Fibroblast of the aortic adventitia (primary cell): ENCODE results near the gene DNAI2. TPM values are rescaled to one million over a fixed set of nuclear protein-coding genes. Genes with fewer than 3 reads are reported as not detected.

ENCODE experiments used
- DNase-seq: peaks from one replicate; pipeline ENCODE4 v3.0.0-alpha.2; 2010; ENCODE audit warnings: low read depth
- H3K4me3 ChIP-seq: 2 replicates; pipeline ENCODE4 v1.5.1; 2011; ENCODE audit warnings: low read depth, mild to moderate bottlenecking, control low read depth, low read length, moderate library complexity
- total RNA-seq: library from RNA; depleted of rRNA; stranded (reverse); fragments of >200 nt; gene quantifications from 2 replicates; pipeline ENCODE4 v1.2.3, GENCODE V29; 2012; ENCODE audit warnings: low replicate concordance
- TF ChIP-seq, protein P1 (sequence below): IDR thresholded peaks from 2 replicates; pipeline ENCODE4 v1.5.1; 2011; ENCODE audit warnings: mild to moderate bottlenecking, low read length, control low read depth, inconsistent platforms; ENCODE audit not compliant: insufficient read depth

DNAI2 gene
- total RNA-seq, 1 donor = not detected

DNA sequence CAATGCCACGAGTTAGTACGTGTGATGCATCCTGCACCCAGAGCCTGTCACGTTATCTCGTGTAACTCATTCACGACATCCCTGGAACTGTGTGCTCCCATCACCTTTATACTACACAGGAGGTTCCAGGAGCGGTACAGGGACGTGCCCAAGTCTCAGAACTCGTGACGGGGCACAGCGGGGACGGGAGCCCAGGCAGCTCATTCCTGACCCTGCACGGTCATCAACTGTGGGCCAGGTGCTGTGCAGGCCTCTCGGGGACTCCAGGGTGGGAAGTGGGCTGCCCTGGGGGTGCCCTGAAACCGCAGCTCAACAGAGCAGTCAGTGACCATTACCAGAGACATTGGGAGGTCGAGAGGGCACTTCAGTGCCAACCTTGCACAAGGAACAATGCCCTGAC is 40.8 kb downstream of the DNAI2 start:
- TF ChIP-seq, protein P1, sequence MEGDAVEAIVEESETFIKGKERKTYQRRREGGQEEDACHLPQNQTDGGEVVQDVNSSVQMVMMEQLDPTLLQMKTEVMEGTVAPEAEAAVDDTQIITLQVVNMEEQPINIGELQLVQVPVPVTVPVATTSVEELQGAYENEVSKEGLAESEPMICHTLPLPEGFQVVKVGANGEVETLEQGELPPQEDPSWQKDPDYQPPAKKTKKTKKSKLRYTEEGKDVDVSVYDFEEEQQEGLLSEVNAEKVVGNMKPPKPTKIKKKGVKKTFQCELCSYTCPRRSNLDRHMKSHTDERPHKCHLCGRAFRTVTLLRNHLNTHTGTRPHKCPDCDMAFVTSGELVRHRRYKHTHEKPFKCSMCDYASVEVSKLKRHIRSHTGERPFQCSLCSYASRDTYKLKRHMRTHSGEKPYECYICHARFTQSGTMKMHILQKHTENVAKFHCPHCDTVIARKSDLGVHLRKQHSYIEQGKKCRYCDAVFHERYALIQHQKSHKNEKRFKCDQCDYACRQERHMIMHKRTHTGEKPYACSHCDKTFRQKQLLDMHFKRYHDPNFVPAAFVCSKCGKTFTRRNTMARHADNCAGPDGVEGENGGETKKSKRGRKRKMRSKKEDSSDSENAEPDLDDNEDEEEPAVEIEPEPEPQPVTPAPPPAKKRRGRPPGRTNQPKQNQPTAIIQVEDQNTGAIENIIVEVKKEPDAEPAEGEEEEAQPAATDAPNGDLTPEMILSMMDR = no peak
- H3K4me3 ChIP-seq = no peak overlapping the region
- DNase-seq = no peak

DNA sequence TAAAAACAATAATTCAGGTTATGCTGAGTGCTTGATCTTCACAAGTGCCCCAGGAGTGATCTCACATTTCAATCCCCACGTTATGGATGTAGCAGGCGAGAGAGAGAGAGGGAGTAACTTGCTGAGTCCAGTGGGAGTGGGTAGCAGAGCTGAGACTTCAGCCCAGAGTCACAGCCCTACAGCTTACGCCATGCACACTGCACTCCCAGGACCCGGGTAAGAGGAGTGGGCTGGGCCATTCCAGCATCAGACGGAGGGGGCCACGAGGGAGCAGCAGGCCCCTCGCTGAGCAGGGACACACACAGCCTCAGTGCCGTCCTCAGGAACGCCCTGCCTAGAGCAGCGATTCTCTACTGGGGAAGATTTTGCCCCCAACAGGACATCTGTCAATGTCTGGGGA is 42.2 kb downstream of the DNAI2 start:
- TF ChIP-seq, protein P1 = no peak
- no peak for DNase-seq
- H3K4me3 ChIP-seq = no peak overlapping the region

DNA sequence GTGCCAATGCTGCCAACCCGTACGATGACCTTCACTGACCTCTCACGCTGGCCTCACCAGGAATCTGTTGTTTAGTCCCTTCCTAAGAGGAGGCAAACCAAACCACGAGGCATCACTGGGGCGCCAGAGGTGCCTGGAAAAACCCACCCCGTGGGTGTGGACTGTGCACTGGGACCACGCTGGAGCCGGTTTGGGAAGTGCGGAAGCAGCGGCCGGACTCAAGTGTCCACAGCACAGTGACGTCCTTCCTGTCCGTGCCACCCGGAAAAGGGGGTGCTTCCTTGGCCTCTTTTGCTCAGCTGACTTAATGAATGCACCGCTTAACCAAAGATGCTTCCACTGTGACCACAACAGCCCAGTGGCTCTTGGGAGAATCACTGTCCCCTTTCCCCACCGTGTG is 43.0 kb downstream of the DNAI2 start:
- TF ChIP-seq, protein P1 = no peak
- DNase-seq = no peak
- no peak overlapping the region for H3K4me3 ChIP-seq

DNA sequence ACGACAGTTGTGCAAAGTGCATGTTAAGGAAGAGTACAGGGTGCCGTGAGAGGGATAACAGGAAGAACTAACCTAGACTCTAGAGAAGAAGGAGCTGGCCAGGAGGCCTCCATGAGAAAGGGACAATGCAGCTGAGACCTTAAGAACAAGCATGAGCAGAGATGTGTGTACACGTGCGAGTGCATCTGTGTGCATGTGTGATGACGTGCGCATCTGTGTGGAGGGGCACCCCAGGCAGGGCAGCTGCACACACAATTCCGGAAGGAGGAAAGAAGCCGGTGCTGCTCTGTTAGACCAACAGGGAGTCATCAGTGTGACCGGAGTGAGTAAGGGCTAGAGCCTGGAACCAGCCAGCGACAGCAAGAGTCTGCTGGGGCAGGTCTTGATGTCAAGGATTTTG is 44.4 kb downstream of the DNAI2 start:
- TF ChIP-seq, protein P1 = no peak
- H3K4me3 ChIP-seq = no peak overlapping the region
- DNase-seq = no peak

DNA sequence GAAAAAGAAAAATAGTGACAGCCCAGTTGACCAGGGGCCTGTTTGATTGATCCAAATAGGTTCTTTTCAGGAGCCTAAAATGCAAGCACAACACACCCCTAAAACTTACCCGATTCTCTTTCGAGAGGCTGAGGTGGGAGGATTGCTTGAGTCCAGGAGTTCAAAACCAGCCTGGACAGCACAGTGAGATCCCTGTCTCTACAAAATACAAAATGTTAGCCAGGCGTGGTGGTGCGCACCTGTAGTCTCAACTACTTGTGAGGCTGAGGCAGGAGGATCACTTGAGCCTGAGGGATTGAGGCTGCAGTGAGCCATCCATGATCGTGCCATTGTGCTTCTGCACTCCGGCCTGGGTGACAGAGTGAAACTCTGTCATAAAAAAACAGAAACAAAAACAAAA is 50.5 kb downstream of the DNAI2 start:
- no peak for DNase-seq
- H3K4me3 ChIP-seq = no peak overlapping the region
- TF ChIP-seq, protein P1 = no peak

DNA sequence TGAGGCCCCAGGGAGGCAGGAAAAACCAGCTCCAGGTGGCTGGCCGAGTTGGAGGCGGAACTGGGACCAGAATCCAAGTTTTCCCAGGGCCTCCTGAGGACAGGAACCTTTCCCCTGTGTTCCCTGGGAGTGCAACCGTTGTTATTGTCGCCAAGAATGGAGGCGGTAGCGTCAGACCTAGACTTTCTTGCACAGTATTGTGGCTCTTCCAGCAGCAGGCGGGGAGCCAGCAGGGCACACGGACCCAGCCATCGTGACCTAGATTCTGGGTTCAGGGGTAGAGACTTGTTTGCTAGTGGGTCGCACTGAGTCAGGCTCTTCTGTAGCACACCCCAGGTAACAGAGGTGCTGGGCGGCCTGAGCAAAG is 51.3 kb downstream of the DNAI2 start:
- no peak for DNase-seq
- TF ChIP-seq, protein P1 = no peak
- no peak overlapping the region for H3K4me3 ChIP-seq

DNA sequence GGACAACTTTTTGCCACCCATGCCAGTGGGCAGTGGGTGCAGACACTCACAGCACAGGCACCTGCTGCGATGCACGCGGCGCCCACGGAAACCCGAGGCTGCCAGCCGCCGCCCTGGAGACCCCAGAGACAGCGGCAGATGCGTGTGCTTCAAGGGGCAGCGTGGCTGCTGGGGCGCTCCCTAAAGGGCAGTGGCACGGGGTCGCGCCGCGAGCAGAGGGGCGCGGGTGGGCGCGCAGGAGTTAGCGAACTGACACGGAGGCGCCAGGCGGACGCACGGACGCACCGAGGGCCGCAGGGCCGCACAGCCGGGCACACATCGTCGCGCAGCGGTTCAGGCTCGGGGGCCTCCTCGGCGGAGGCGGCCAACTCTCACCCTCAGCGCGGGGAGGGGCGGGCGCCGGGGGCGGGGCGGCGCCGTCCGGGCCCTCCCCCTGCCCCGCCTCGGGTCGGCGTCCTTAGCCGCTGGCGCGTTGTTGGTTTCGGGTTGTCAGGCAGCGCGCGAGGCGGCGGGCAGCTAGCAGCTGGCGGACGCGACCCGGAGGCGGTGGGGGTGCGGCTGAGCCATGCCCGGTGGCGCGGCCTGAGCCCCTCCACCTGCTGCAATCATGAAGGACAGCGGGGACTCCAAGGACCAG is 51.8 kb downstream of the DNAI2 start, which contains the start of gene KIF19:
Gene KIF19, plus strand, starts transcription at position 484 of the 637 bp plus-strand sequence. Its CDS starts 124 bp downstream, at position 608.
- no peak for DNase-seq
- TF ChIP-seq, protein P1 = no peak
- no peak within 1 kb of the TSS for H3K4me3 ChIP-seq
